Upper lobe of left lung (tissue), 6 donors: Measurements from ENCODE around the gene FAM13B. TPM values are rescaled to one million over a fixed set of nuclear protein-coding genes. Genes with fewer than 3 reads are reported as not detected.
"Not testable (repeated sequence)": the region's sequence is repeated elsewhere in the genome, so short reads cannot be mapped to it uniquely, and the experiment has no call there.

Experiments used
- ATAC-seq, 2 donors: fragments of 200-7000 bp; cut with Tn5 transposase; one replicate each; pipeline ENCODE4 v1.9.1; 2022; ENCODE audit warnings: mild to moderate bottlenecking in 2 of 2, moderate library complexity in 2 of 2; ENCODE audit not compliant: low FRiP score in 2 of 2
- DNase-seq, 2 donors: peaks; one replicate each; pipeline ENCODE4 v3.0.0-alpha.2; 2019 to 2020
- H3K27ac ChIP-seq, 4 donors: fragments of 200-600 bp; sonication (generic); one replicate each; pipeline ENCODE4 v1.5.1; 2016 to 2019
- H3K27me3 ChIP-seq, 4 donors: fragments of 200-600 bp; sonication (generic); one replicate each; pipeline ENCODE4 v1.5.1; 2017 to 2019
- H3K36me3 ChIP-seq, 4 donors: fragments of 200-600 bp; sonication (generic); one replicate each; pipeline ENCODE4 v1.5.1; 2016 to 2019
- H3K4me1 ChIP-seq, 4 donors: fragments of 200-600 bp; sonication (generic); one replicate each; pipeline ENCODE4 v1.5.1; 2018 to 2019
- H3K4me3 ChIP-seq, 4 donors: fragments of 200-600 bp; sonication (generic); one replicate each; pipeline ENCODE4 v1.5.1; 2017 to 2019; ENCODE audit warnings: mild to moderate bottlenecking in 2 of 4, moderate library complexity in 1 of 4
- H3K9me3 ChIP-seq, 4 donors: fragments of 200-600 bp; sonication (generic); one replicate each; pipeline ENCODE4 v1.5.1; 2018 to 2019
- CTCF ChIP-seq, 6 experiments: fragments of 450-650 bp in 4 of 6; fragments of 200-600 bp in 2 of 6; sonication (generic) in 2 of 6; IDR thresholded peaks; one replicate each; pipeline ENCODE4 v1.5.1; 2016 to 2019; ENCODE audit warnings: antibody characterized with exemption in 6 of 6
- EP300 ChIP-seq, 4 donors: sonication (generic); formaldehyde crosslinking; IDR thresholded peaks; one replicate each; pipeline ENCODE4 v1.5.1; 2017; ENCODE audit warnings: antibody characterized with exemption in 4 of 4, control low read depth in 2 of 4
- POLR2A ChIP-seq, 4 donors: fragments of 450-650 bp; IDR thresholded peaks; one replicate each; pipeline ENCODE4 v1.5.1; 2016 to 2017; ENCODE audit warnings: antibody characterized with exemption in 4 of 4, mild to moderate bottlenecking in 2 of 4
- POLR2AphosphoS5 ChIP-seq, 2 donors: sonication (generic); formaldehyde crosslinking; IDR thresholded peaks; one replicate each; pipeline ENCODE4 v1.5.1; 2017; ENCODE audit warnings: antibody characterized with exemption in 2 of 2
- WGBS, 2 donors: methylation state at CpG; one replicate each; pipeline ENCODE4 v1.1.5; 2017 to 2018; 5-methylcytosine and 5-hydroxymethylcytosine counted together
- total RNA-seq, 6 donors: library from RNA; depleted of rRNA in 4 of 6; stranded (reverse); fragments of >200 nt in 4 of 6; gene quantifications; one replicate each; pipeline versions ENCODE4 v1.1.0 to v1.2.1, GENCODE V29; 2016 to 2021
- donor health status: DM: no; HTN: no; CAD: no; lungs with moderate emphysema.
- donor health status: DM: no; HTN: yes; CAD: no; lungs with severe emphysema.

FAM13B gene
- total RNA-seq, 6 donors from 2014 or later: 27.1 to 62.9 (median 40.7) TPM

GRCh38 chr5:137975208-137975607 lies 57.7 kb downstream of the FAM13B start:
- 94 to 99% methylated on average over 3 of the region's 3 CpGs for WGBS, 2 donors
- no peak overlapping the region for H3K4me3 ChIP-seq
- no peak overlapping the region for H3K27ac ChIP-seq
- H3K36me3 ChIP-seq: peaks cover 0 to 14% (median 5%) of the 10 kb centered on the region in 4 donors
- no peaks in the 10 kb centered on the region for H3K4me1 ChIP-seq
- no peaks in the 10 kb centered on the region for H3K27me3 ChIP-seq
- DNase-seq: no peak
- no peak for ATAC-seq
- TF ChIP-seq EP300 (IDR thresholded peaks at IDR 0.05): no peak
- no peak for TF ChIP-seq POLR2A (IDR thresholded peaks at IDR 0.05)
- TF ChIP-seq POLR2AphosphoS5 (IDR thresholded peaks at IDR 0.05): no peak
- no peak for TF ChIP-seq CTCF (IDR thresholded peaks at IDR 0.05)
- H3K9me3 ChIP-seq: no peaks in the 10 kb centered on the region

GRCh38 chr5:137970384-137970783 lies 62.5 kb downstream of the FAM13B start:
- 98 to 100% methylated on average over 4 of the region's 4 CpGs for WGBS, 2 donors
- DNase-seq, ATAC-seq, H3K9me3 ChIP-seq, H3K27ac ChIP-seq, H3K4me3 ChIP-seq, H3K27me3 ChIP-seq, H3K4me1 ChIP-seq: not testable (repeated sequence)
- peaks cover 0 to 21% (median 5%) of the 10 kb centered on the region in 4 donors for H3K36me3 ChIP-seq

GRCh38 chr5:137960819-137961218 lies 72.1 kb downstream of the FAM13B start:
- Histone ChIP-seq H3K9me3 (no peaks in the 10 kb centered on the region), H3K4me3 (no peak overlapping the region), H3K36me3 (peaks cover 3 to 62% (median 12%) of the 10 kb centered on the region in 4 donors), H3K4me1 (peaks cover 0 to 3% (median 0%) of the 10 kb centered on the region in 4 donors), H3K27ac (no peak overlapping the region), H3K27me3 (no peaks in the 10 kb centered on the region)
- DNase-seq: no peak
- TF ChIP-seq EP300 (IDR thresholded peaks at IDR 0.05): no peak
- no peak for TF ChIP-seq POLR2AphosphoS5 (IDR thresholded peaks at IDR 0.05)
- no peak for TF ChIP-seq CTCF (IDR thresholded peaks at IDR 0.05)
- no peak for TF ChIP-seq POLR2A (IDR thresholded peaks at IDR 0.05)
- 92 to 100% methylated on average over 3 of the region's 3 CpGs for WGBS, 2 donors
- ATAC-seq: no peak

GRCh38 chr5:137960141-137960540 lies 72.7 kb downstream of the FAM13B start:
- peaks cover 3 to 57% (median 13%) of the 10 kb centered on the region in 4 donors for H3K36me3 ChIP-seq
- TF ChIP-seq CTCF (IDR thresholded peaks at IDR 0.05) (no peak), POLR2A (IDR thresholded peaks at IDR 0.05) (no peak), POLR2AphosphoS5 (IDR thresholded peaks at IDR 0.05) (no peak), EP300 (IDR thresholded peaks at IDR 0.05) (no peak)

GRCh38 chr5:137959488-137959887 lies 73.4 kb downstream of the FAM13B start:
- TF ChIP-seq EP300 (IDR thresholded peaks at IDR 0.05) (no peak), POLR2AphosphoS5 (IDR thresholded peaks at IDR 0.05) (no peak), CTCF (IDR thresholded peaks at IDR 0.05) (no peak), POLR2A (IDR thresholded peaks at IDR 0.05) (no peak)
- H3K4me1 ChIP-seq: peaks cover 0 to 6% (median 0%) of the 10 kb centered on the region in 4 donors
- no peak overlapping the region for H3K27ac ChIP-seq
- WGBS, 2 donors: 94 to 95% methylated on average over 4 of the region's 4 CpGs
- ATAC-seq (no peak), DNase-seq (no peak)
- no peaks in the 10 kb centered on the region for H3K9me3 ChIP-seq
- H3K36me3 ChIP-seq: peaks cover 3 to 51% (median 13%) of the 10 kb centered on the region in 4 donors
- no peak overlapping the region for H3K4me3 ChIP-seq
- H3K27me3 ChIP-seq: no peaks in the 10 kb centered on the region

More at GRCh38 chr5:137960141-137960540, 72.7 kb downstream of the FAM13B start:
- ATAC-seq (no peak), DNase-seq (no peak)
- Histone ChIP-seq H3K4me1 (peaks cover 0 to 3% (median 0%) of the 10 kb centered on the region in 4 donors), H3K27me3 (no peaks in the 10 kb centered on the region), H3K9me3 (no peaks in the 10 kb centered on the region), H3K4me3 (no peak overlapping the region), H3K27ac (no peak overlapping the region)
- WGBS, 2 donors: 82 to 87% methylated on average over 2 of the region's 2 CpGs
